Cardiac septum (tissue), 1 donor: ENCODE measurements around the gene PDZK1IP1. TPM values are rescaled to one million over a fixed set of nuclear protein-coding genes. Genes with fewer than 3 reads are reported as not detected.
A peak's percentile ranks its signal among the peaks of the same experiment; 100 is the strongest.

Source experiments
- DNase-seq: peaks from one replicate; pipeline ENCODE4 v3.0.0-alpha.2; 2020; ENCODE audit warnings: low spot score
- intact Hi-C: fragments of 100-400 bp; cut with DNase I; formaldehyde crosslinking; loops from one replicate; pipeline ENCODE4 v1.14.0; 2022
- long read RNA-seq: library from polyadenylated mRNA; unstranded; transcript quantifications from one replicate; pipeline ENCODE4 v2.0.0, GENCODE V29; 2021
- total RNA-seq: library from RNA; stranded (reverse); fragmentation: NEBNext Ultra II Directional; extraction: Animal tissue kit (Norgen Biotek cat#: 25700); gene quantifications from one replicate; pipeline ENCODE4 v1.2.1, GENCODE V29; 2021
- donor health status: DM: no; HTN: no; CAD: no.

PDZK1IP1 gene
- not detected for total RNA-seq
- long read RNA-seq: 0 reads

DNA sequence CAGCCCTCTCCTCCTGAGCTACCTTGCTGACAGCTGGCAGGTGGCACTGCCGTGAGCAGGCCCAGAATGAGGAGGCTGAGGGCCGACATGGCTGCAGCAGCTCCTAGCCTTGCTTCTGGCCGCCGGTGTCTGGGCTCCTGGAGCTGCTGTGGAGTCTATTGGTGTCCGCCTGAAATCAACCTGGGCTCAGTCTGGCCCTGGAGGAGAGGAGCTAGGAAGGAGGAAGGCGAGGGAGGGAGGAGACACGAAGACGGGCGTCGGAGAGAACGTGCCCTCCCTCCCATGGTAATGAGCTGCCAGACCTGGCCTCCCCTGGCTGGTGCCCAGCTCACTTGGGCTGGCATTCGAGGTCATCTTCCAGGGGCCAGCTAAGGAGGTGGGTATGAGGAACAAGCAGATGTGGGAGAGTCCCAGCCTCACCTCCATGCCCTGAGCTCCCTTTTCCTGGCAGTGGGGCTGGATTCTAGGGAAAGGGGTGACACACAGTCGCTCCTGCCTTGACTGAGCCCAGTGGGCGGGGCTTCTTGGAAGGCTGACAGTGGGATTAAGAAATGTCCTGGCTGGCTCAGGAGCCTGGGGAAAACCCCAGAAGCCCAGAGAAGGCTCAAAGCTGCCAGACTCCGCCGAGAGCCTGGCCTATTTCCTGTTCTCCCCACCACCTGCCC lies at the start of gene PDZK1IP1:
Gene PDZK1IP1, minus strand, starts transcription at position 193 of the 665 bp plus-strand sequence. Its CDS starts 104 bp downstream, at position 89.
- DNase-seq: peak; percentile 75
- intact Hi-C loops: loop anchor here (5.0 kb wide), 1 partner anchor 522 kb away; no protein-coding TSS in a partner anchor

GRCh38 chr1:47238935-47239592 lies 49.2 kb upstream of the PDZK1IP1 start:
- intact Hi-C loops: no loop called here
- DNase-seq: no peak

DNA sequence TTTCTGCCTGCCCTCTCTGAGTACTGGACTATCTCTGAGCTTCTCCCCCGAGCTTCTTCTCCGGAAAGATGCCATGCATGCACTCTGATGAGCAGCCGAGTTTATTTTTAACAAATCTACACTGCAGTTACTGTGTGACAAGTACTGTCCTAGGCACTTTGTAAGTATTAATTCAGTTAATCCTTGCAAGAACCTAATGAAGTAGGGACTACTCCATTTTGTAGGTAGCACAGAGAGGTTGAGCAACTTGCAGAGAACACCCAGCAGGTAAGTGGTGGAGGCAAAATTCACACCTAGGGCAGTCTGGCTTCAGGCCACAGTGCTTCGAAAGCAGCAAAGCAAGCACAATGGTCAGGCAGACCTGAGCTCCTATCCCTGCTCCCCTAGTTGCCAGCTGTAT lies 46.0 kb upstream of the PDZK1IP1 start:
- intact Hi-C loops: no loop called here
- DNase-seq: no peak

DNA sequence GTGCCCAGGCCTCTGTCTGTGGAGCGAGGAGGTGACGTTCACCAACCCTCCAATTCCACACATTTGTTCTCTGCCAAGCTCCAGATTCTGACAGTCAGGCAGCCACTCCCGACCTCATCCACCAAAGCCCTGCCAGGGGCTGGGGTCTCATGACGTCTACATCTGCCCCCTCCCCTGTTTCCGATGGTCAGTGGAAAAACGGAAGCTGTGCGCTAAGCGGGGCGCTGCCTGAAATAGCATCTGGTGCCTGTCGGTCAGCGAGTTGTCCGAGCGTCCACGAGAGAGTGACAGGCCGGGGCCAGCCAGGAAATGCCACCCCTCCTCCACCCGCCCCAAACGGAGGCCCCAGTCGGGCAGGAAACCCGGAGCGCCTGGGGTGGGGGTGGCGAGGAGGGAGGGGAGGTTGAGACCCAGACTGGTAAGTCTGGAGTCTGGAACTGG lies 45.4 kb upstream of the PDZK1IP1 start:
- intact Hi-C loops: no loop called here
- DNase-seq: no peak

- intact Hi-C loops: no loop called here
- DNase-seq: no peak
Measured at GRCh38 chr1:47233186-47233585, 43.4 kb upstream of the PDZK1IP1 start.

GRCh38 chr1:47232187-47232874 lies 42.5 kb upstream of the PDZK1IP1 start, which contains the start of gene TAL1:
Gene TAL1, minus strand, starts transcription at chr1:47232225. Its CDS starts 6,337 bp downstream, at chr1:47225888.
- intact Hi-C loops: no loop called here
- no peak for DNase-seq

GRCh38 chr1:47231301-47232186 lies 41.7 kb upstream of the PDZK1IP1 start:
- intact Hi-C loops: no loop called here

DNA sequence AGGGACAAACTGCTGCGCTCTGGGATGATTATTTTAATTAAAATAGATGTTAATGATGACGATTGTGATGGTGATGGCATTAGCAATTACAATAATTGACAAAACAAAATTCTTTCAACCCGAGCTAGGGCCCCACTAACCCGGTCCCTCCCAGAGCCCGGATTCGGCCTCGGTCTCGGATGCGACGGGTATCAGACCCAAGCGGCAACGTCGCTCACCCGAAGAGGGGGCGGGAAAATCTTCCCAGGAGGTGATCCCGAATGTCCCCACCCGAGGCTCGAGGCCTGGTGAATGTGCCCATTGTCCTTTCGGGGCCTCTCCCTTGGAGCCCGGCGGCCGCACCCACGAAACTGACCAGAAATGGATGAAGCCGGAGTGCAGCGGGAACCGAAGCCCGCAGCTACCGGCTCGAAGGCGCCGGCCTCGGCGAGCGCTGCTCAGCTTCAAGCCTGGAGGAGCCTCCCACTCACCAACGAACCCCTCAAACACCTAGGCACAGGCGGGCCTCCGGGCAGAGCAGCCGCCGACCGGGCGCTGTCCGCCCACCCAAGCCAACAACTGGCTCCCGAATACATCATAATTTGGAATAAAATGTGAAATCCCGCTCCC lies 41.0 kb upstream of the PDZK1IP1 start:
- intact Hi-C loops: no loop called here
- DNase-seq: no peak

More at GRCh38 chr1:47231301-47232186, 41.7 kb upstream of the PDZK1IP1 start:
- DNase-seq: no peak

GRCh38 chr1:47229886-47230691 lies 40.3 kb upstream of the PDZK1IP1 start:
- no peak for DNase-seq
- intact Hi-C loops: no loop called here

DNA sequence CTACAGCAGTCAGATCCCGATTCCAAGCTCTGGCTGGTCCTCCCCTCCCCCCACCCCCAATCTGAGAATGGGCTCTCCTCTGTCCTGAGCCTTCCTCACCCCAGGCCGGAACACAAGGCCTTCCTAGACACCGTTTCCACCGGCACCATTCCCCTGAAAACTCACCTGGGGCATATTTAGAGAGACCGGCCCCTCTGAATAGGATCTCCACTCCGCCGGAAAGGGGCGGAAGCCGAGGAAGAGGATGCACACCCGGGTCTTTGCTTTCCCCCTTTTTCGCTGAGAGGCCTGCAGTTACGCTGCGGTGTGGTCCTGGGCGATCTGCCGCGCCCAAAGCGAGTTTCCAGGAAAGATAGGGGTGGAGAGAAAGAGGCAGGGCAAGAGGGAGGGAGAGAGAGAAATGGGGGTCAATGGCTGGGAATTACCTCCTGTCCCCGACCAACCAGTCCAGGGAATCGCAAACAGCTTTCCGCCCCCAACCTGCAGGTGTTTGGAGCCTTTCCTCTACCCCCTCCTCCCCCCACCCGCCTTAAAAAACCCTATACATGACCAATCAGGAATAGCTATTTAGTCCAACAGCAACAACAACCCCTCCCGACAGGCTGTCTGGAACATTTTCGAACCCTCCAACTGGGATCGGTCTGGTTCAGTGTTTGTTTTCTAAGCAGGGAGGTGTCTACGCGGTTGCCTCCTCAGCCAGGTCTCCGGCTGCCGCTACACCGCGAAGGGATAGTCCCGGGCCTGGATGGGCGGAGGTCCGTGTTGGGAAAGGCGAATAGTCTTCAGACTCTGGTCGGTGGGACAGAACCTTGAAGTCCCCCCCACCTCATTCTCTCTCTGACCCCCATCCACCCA lies 39.4 kb upstream of the PDZK1IP1 start:
- intact Hi-C loops: no loop called here
- DNase-seq: no peak

DNA sequence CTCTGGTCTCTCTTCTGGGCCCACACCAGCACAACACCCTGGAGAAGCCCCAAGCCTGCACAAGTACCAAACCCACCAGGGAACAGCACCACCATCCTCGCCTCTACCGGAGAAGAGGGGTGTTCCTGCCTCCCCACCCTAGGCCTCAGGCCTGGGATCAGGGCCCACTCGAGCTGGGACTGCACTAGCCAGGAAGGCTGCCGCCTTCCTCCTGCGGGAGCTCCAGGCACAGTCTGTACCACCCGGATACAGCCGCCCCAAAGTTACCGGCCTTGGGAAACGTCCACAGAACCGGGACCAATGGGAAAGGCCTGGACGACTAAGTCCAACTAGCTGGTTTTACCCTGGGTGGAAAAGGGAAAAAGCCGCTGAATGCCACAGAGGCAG lies 38.8 kb upstream of the PDZK1IP1 start:
- intact Hi-C loops: no loop called here
- no peak for DNase-seq

DNA sequence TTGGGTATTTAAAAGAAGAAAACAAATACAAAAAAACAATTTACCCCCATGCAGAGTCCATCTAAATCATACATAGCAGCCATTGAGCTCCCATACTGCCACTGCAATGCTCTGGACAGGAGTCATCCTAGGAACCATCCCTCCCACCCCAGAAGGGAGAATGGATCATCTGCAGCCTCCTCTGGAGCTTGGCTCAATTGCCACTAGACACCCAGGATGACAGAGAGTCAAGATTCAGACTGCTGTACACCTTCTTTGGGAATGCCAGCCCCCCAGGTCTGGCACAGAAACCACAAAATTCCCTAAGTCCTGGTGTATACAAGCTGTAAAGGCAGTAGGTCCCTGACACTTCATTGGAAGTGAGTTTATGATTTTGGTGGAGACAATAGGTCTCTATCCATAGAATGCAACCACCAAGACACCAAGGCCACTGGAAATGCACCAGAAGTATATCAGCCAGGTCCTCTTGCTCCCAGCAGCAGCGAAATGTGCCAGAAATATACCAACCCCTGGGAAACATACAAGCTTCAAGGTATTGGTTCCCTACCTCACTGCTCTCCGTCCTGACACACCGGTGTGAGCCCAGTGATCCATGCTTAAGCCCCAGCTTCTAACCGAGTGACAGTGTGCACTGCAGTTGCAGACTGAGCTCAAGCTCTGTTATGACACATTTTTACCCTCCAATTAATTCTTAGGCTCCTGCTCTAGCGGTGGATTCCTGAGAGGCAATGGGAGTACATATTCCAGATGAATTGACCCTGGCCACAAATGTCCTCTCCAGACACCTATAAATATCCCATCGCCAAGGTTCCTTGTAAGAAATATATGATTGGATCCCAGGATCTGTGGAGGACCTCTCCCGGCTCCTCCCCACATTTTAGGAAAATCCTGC lies 37.8 kb upstream of the PDZK1IP1 start:
- intact Hi-C loops: no loop called here
- no peak for DNase-seq

DNA sequence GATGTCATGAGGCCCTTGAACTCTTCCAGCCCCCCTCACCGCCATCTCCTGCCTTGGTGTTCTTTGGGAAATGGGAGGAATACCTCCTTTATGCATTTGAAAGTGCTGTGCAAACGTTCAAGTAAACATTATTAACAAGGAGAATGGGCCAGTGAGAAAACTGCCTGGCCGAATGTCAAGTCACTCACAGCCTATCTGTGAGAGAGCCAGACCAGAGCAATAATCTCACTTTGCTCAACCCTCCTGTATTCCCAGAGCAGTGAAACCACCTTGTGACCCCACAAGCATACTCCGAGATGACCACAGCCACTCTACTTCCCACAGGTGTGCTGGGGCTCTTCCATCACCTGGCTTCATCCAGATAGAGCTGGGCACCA lies 37.0 kb upstream of the PDZK1IP1 start:
- no peak for DNase-seq
- intact Hi-C loops: no loop called here

GRCh38 chr1:47226121-47226838 lies 36.4 kb upstream of the PDZK1IP1 start:
- intact Hi-C loops: no loop called here
- no peak for DNase-seq

DNA sequence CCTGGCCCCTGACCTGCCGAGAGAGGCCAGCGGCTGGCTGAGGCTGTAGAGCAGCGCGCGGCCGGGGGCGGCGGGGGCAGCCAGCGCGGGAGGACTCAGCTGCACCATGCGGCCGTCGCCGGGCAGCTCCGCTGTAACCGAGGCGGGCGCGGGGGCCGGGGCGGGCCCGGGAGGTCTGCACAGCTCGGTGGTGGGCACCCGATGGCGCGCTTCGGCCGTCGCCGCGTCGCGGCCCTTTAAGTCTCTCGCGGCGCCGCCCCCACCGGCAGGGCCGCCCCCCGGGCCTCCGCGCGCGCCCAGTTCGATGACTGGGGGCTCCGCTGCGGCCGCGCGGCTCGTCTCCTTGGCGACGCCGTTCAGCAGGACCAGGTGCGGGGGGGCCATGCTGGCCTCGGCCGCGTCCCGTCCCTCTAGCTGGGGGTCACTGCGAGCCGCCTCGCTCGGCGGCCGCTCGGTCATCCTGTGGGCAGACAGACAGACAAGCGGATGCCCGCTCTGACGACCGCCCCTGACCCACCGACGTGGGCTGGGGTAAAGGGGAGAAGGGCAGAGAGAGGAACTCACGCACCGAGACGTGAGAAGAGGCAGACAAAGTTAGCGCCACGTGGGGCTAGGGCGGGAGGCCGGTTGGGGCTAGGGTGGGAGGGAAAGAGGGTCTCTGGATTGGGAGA lies 35.7 kb upstream of the PDZK1IP1 start:
- DNase-seq: no peak

More for the DNA sequence above, 35.7 kb upstream of the PDZK1IP1 start:
- intact Hi-C loops: no loop called here
